Astrocyte (in vitro differentiated cells and primary cell): ENCODE results near the gene POU2F2. TPM values are rescaled to one million over a fixed set of nuclear protein-coding genes. Genes with fewer than 3 reads are reported as not detected.

Experiments used
- DNase-seq: peaks from one replicate; pipeline ENCODE4 v3.0.0-alpha.2; 2010; ENCODE audit warnings: low read depth
- FAIRE-seq: peaks from 2 replicates; lab custom pipeline; 2011; peaks lifted over from hg19 to GRCh38; lab: Jason Lieb, UNC
- H2AFZ ChIP-seq: 2 replicates; pipeline ENCODE4 v1.6.0; 2012; ENCODE audit warnings: low read depth, low read length, inconsistent platforms
- H3K27ac ChIP-seq: 2 replicates; pipeline ENCODE4 v1.5.1; 2011; ENCODE audit warnings: low read depth, low read length, inconsistent platforms
- H3K27me3 ChIP-seq: 2 replicates; pipeline ENCODE4 v1.6.0; 2011; ENCODE audit warnings: low read length, inconsistent platforms; ENCODE audit not compliant: insufficient read depth
- H3K36me3 ChIP-seq: 2 replicates; pipeline ENCODE4 v1.5.1; 2011; ENCODE audit warnings: low read length, inconsistent platforms; ENCODE audit not compliant: insufficient read depth
- H3K4me1 ChIP-seq: 2 replicates; pipeline ENCODE4 v1.5.1; 2011; ENCODE audit warnings: low read length, inconsistent platforms; ENCODE audit not compliant: insufficient read depth
- H3K4me2 ChIP-seq: 2 replicates; pipeline ENCODE4 v1.6.0; 2012; ENCODE audit warnings: low read length, inconsistent platforms
- H3K4me3 ChIP-seq: 2 replicates; pipeline ENCODE4 v1.5.1; 2011; ENCODE audit warnings: low read depth, mild to moderate bottlenecking, low read length, inconsistent platforms; ENCODE audit not compliant: insufficient read depth
- H3K79me2 ChIP-seq: 2 replicates; pipeline ENCODE4 v1.6.0; 2012; ENCODE audit warnings: mild to moderate bottlenecking, low read length, inconsistent platforms; ENCODE audit not compliant: insufficient read depth
- H3K9ac ChIP-seq: 2 replicates; pipeline ENCODE4 v1.6.0; 2012; ENCODE audit warnings: mild to moderate bottlenecking, low read length, inconsistent platforms
- H3K9me3 ChIP-seq: 2 replicates; pipeline ENCODE4 v1.5.1; 2012; ENCODE audit warnings: low read depth, mild to moderate bottlenecking, low read length, inconsistent platforms; ENCODE audit not compliant: insufficient read depth
- H4K20me1 ChIP-seq: 2 replicates; pipeline ENCODE4 v1.6.0; 2012; ENCODE audit warnings: low read length, inconsistent platforms; ENCODE audit not compliant: insufficient read depth
- H3K27ac Mint-ChIP-seq: one replicate; pipeline ENCODE4 v1.8.0; 2021; ENCODE audit warnings: mild to moderate bottlenecking, mixed read lengths; ENCODE audit not compliant: unreplicated experiment
- H3K27me3 Mint-ChIP-seq: one replicate; pipeline ENCODE4 v1.8.0; 2021; ENCODE audit warnings: low read depth, mixed read lengths; ENCODE audit not compliant: unreplicated experiment
- H3K36me3 Mint-ChIP-seq: one replicate; pipeline ENCODE4 v1.8.0; 2021; ENCODE audit warnings: low read depth, mixed read lengths; ENCODE audit not compliant: unreplicated experiment
- H3K4me1 Mint-ChIP-seq: one replicate; pipeline ENCODE4 v1.8.0; 2021; ENCODE audit warnings: low read depth, mixed read lengths; ENCODE audit not compliant: unreplicated experiment
- H3K4me3 Mint-ChIP-seq: one replicate; pipeline ENCODE4 v1.8.0; 2021; ENCODE audit warnings: mild to moderate bottlenecking, moderate library complexity, mixed read lengths; ENCODE audit not compliant: unreplicated experiment
- H3K9me3 Mint-ChIP-seq: one replicate; pipeline ENCODE4 v1.8.0; 2021; ENCODE audit warnings: mild to moderate bottlenecking, mixed read lengths; ENCODE audit not compliant: unreplicated experiment
- CTCF ChIP-seq: IDR thresholded peaks from 2 replicates; pipeline ENCODE4 v1.5.1; 2011; ENCODE audit warnings: low read depth, mild to moderate bottlenecking, inconsistent platforms, low read length, moderate library complexity; ENCODE audit not compliant: insufficient read depth
- EZH2 ChIP-seq: IDR thresholded peaks from 2 replicates; pipeline ENCODE4 v1.6.1; 2012; ENCODE audit warnings: mild to moderate bottlenecking, low read length, inconsistent platforms; ENCODE audit not compliant: insufficient read depth
- total RNA-seq: library from RNA; stranded (reverse); gene quantifications from 2 replicates; pipeline ENCODE4 v1.2.1, GENCODE V29; 2021

POU2F2 gene
- total RNA-seq, 1 donor from 2014 or later: 8.3 TPM

- Histone ChIP-seq H3K9me3 (no peaks in the 10 kb centered on the region), H2AFZ (no peak overlapping the region), H3K36me3 (no peaks in the 10 kb centered on the region), H3K4me1 (no peaks in the 10 kb centered on the region), H3K27ac (no peak overlapping the region), H3K27me3 (peaks cover 21% of the 10 kb centered on the region), H3K4me3 (no peak overlapping the region), H3K79me2 (no peaks in the 10 kb centered on the region), H3K9ac (no peak overlapping the region), H4K20me1 (peaks cover 18% of the 10 kb centered on the region), H3K4me2 (peak overlapping the region; percentile 58)
- H3K9me3 Mint-ChIP-seq: no peaks in the 10 kb centered on the region
- H3K4me3 Mint-ChIP-seq: no peak overlapping the region
- DNase-seq: no peak
- H3K36me3 Mint-ChIP-seq: peaks cover 2% of the 10 kb centered on the region
- peaks cover 8% of the 10 kb centered on the region for H3K27me3 Mint-ChIP-seq
- H3K27ac Mint-ChIP-seq: no peak overlapping the region
- TF ChIP-seq CTCF: no peak
- no peak for TF ChIP-seq EZH2
- FAIRE-seq: no peak
- no peaks in the 10 kb centered on the region for H3K4me1 Mint-ChIP-seq
Measured at GRCh38 chr19:42068361-42068755, 63.9 kb downstream of the POU2F2 start.

DNA sequence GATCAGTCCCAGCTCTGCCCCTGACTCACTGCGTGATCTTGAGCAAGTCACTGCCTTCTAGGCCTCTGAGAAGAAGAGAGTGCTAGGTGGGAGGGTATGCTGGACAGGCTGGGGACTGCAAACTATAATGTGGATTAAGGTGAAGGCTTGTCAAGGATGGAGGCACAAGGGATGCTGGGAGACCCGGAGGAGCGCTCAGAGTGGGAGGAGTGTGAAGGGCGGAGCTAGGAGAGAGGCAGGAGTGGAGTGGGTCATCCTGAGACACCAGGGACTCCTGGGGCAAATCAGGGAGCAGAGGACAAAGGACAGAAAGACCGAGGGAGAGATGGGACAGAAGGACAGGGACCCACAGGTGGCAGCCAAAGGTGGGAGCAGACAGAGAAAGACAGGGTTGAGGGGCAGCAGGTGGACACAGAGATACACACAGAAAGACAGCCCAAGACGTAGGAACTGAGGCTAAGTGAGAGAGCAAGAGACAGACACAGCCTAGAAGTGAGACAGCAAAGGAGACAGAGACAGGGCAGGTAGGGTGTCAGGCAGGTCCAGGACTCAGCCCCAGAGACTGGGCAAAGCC is 64.8 kb downstream of the POU2F2 start:
- TF ChIP-seq EZH2 (no peak), CTCF (no peak)
- peaks cover 12% of the 10 kb centered on the region for H3K27me3 Mint-ChIP-seq
- H3K27ac ChIP-seq: no peak overlapping the region
- no peak for FAIRE-seq
- no peak overlapping the region for H3K4me2 ChIP-seq
- no peak overlapping the region for H2AFZ ChIP-seq
- H3K4me1 ChIP-seq: no peaks in the 10 kb centered on the region
- no peak for DNase-seq
- H3K27me3 ChIP-seq: peaks cover 21% of the 10 kb centered on the region
- H3K79me2 ChIP-seq: no peaks in the 10 kb centered on the region
- peaks cover 5% of the 10 kb centered on the region for H3K36me3 Mint-ChIP-seq
- no peaks in the 10 kb centered on the region for H3K4me1 Mint-ChIP-seq
- no peaks in the 10 kb centered on the region for H3K9me3 ChIP-seq
- no peak overlapping the region for H3K9ac ChIP-seq
- no peaks in the 10 kb centered on the region for H3K9me3 Mint-ChIP-seq
- no peaks in the 10 kb centered on the region for H3K36me3 ChIP-seq
- H3K27ac Mint-ChIP-seq: no peak overlapping the region
- H3K4me3 ChIP-seq: no peak overlapping the region
- H3K4me3 Mint-ChIP-seq: no peak overlapping the region
- peaks cover 18% of the 10 kb centered on the region for H4K20me1 ChIP-seq

DNA sequence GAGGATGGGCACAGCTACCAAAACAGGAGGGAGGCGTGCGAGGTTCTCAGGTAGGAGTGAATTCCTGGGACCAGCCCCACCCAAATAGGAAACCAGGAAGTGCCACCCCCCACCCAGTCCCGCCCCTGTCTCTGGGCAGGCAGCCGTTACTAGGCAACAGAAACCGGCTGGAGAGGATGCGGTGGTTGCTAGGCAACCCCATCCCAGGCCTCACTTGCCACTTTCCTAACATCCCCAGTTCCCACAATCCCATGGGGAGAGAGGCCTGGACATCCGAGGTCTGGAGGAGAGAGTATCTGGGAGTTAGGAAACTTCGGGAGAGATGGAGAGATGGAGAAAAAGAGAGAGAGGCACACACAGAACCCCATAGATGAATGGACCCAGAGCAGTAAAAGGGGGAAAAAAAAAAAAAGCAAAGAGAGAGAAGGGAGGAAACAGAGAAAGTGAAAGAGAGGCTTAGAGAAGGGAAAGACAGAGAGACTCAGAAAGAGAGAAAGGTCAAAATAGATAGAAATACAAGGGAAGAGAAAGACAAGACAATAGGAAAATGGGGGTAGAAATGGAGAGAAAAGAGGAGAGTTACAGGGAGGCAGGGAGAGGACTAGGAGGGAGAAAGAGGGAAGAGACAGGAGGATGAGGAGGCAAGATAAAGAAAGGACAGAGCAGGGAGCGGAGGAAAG is 66.0 kb downstream of the POU2F2 start:
- Histone ChIP-seq H2AFZ (no peak overlapping the region), H3K9me3 (no peaks in the 10 kb centered on the region), H3K9ac (no peak overlapping the region), H3K4me2 (no peak overlapping the region), H3K27me3 (peaks cover 21% of the 10 kb centered on the region), H3K27ac (no peak overlapping the region), H3K36me3 (no peaks in the 10 kb centered on the region), H3K4me3 (no peak overlapping the region), H3K4me1 (no peaks in the 10 kb centered on the region), H4K20me1 (peaks cover 18% of the 10 kb centered on the region), H3K79me2 (no peaks in the 10 kb centered on the region)
- no peak overlapping the region for H3K4me3 Mint-ChIP-seq
- peaks cover 7% of the 10 kb centered on the region for H3K36me3 Mint-ChIP-seq
- no peak overlapping the region for H3K27ac Mint-ChIP-seq
- TF ChIP-seq CTCF (no peak), EZH2 (no peak)
- DNase-seq (peak; percentile 10), FAIRE-seq (no peak)
- H3K4me1 Mint-ChIP-seq: no peaks in the 10 kb centered on the region
- H3K9me3 Mint-ChIP-seq: no peaks in the 10 kb centered on the region
- peaks cover 16% of the 10 kb centered on the region for H3K27me3 Mint-ChIP-seq
